ENCODE results near the gene C6orf132. TPM values are rescaled to one million over a fixed set of nuclear protein-coding genes. Genes with fewer than 3 reads are reported as not detected.

The C6orf132 gene
- total and polyA plus RNA-seq, 2 of the 4 experiments (the other 2 are of a cell fraction), result 0.72 to 1.7 TPM

DNA sequence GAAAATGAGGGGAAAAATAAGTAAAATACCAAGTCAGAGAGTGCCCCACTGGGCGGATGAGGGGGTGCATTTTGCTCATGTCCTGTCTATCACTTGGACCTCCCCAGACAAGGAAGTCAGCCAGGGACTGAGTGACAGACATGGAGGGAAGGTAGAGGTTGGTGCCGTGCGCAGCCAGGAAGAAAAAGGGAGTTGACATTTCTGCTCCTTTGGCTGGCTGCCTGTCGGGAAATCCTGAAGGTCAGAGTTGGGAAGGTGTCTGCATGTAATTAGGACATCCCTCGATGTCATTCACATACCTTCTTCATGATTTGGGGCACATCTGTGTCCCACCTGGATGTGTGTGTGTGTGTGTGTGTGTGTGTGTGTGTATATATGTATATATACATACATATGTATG, 39.7 kb upstream of the C6orf132 start:
- no CpG with 5 or more reads among the region's 5 CpGs for WGBS, 2 experiments (ENCODE audit: extremely low coverage in 2 of 2, insufficient read length in 1 of 2)
- Histone ChIP-seq H3K9me3 (ENCODE audit: control insufficient read depth, insufficient read depth, low read length) (no peaks in the 10 kb centered on the region), H4K8ac (ENCODE audit: low read depth in 2 of 2, low read length in 2 of 2) (no peak overlapping the region), H3K4me1 (ENCODE audit: control insufficient read depth, insufficient read depth, low read length) (peaks cover 4% of the 10 kb centered on the region; the same call in 1 of the 2 replicates), H3K36me3 (ENCODE audit: control insufficient read depth, insufficient read depth, low read length) (no peaks in the 10 kb centered on the region), H4K20me1 (ENCODE audit: insufficient read depth, low read length) (no peaks in the 10 kb centered on the region), H2AFZ (replicated peaks; ENCODE audit: low read length, poor library complexity) (peak overlapping the region; percentile 49), H3K9me1 (ENCODE audit: insufficient read depth, low read length) (no peaks in the 10 kb centered on the region), H3K14ac (replicated peaks; ENCODE audit: low read depth, low read length) (no peak overlapping the region), H3K18ac (ENCODE audit: low read depth, low read length) (no peak overlapping the region), H3K9ac (ENCODE audit: low read depth, low read length) (no peak overlapping the region), H3K23ac (ENCODE audit: low read depth, low read length) (no peak overlapping the region), H2BK120ac (ENCODE audit: low read depth, low read length) (no peak overlapping the region), H2BK5ac (ENCODE audit: low read depth, low read length, poor library complexity, severe bottlenecking) (no peak overlapping the region), H2BK15ac (ENCODE audit: low read depth, low read length) (no peak overlapping the region), H3K4me3 (ENCODE audit: insufficient read depth, low read depth, low read length) (no peak overlapping the region), H4K91ac (ENCODE audit: insufficient read depth, low read depth, low read length) (no peak overlapping the region), H2AK5ac (ENCODE audit: low read depth, low read length) (no peak overlapping the region), H3K27me3 (ENCODE audit: control insufficient read depth, insufficient read depth, low read length) (no peaks in the 10 kb centered on the region; the same call in 1 of the 2 replicates), H2AK9ac (replicated peaks; ENCODE audit: low read depth, low read length, poor library complexity) (no peak overlapping the region), H3K27ac (ENCODE audit: insufficient read depth, low read length) (no peak overlapping the region), H3K4ac (ENCODE audit: low read depth, low read length) (no peak overlapping the region; the same call in 1 of the 2 replicates), H4K5ac (ENCODE audit: low read depth, low read length) (no peak overlapping the region), H3K56ac (ENCODE audit: extremely low read depth, insufficient read depth, low read length) (no peak overlapping the region), H3K4me2 (ENCODE audit: low read depth, low read length) (no peak overlapping the region), H3K79me1 (ENCODE audit: low read depth in 1 of 2, low read length in 2 of 2) (no peaks in the 10 kb centered on the region), H2BK20ac (ENCODE audit: low read depth, low read length) (no peak overlapping the region)
- in situ Hi-C loops (cut with MboI; ENCODE audit: low sequenced_read_pairs), result no loop called here
- DNase-seq (no peak), ATAC-seq (ENCODE audit: low read depth) (no peak)
- dilution Hi-C loops (cut with HindIII; ENCODE audit: low sequenced_read_pairs, unreplicated experiment), result no loop called here
- BruUV-seq (replicated peaks), result no TSS peak
- TF ChIP-seq CEBPB (IDR thresholded peaks at IDR 0.05; ENCODE audit: low read depth, low read length), result no peak
- no peak for TF ChIP-seq RAD21 (IDR thresholded peaks at IDR 0.05; ENCODE audit: low read length)
- no peak for TF ChIP-seq RFX5 (IDR thresholded peaks at IDR 0.05; ENCODE audit: low read depth, low read length)
- no peak for TF ChIP-seq RCOR1 (IDR thresholded peaks at IDR 0.05; ENCODE audit: insufficient replicate concordance, low read length)
- TF ChIP-seq ELK1 (IDR thresholded peaks at IDR 0.05; ENCODE audit: borderline replicate concordance, low read depth, low read length), result no peak
- no peak for TF ChIP-seq MAFK (IDR thresholded peaks at IDR 0.05; ENCODE audit: low read depth, low read length)
- TF ChIP-seq MXI1 (IDR thresholded peaks at IDR 0.05; ENCODE audit: borderline replicate concordance, low read depth, low read length), result no peak
- no peak for TF ChIP-seq USF2 (IDR thresholded peaks at IDR 0.05; ENCODE audit: low read depth, low read length)
- TF ChIP-seq BHLHE40 (IDR thresholded peaks at IDR 0.05; ENCODE audit: low read depth, low read length), result no peak
- TF ChIP-seq, protein P1, sequence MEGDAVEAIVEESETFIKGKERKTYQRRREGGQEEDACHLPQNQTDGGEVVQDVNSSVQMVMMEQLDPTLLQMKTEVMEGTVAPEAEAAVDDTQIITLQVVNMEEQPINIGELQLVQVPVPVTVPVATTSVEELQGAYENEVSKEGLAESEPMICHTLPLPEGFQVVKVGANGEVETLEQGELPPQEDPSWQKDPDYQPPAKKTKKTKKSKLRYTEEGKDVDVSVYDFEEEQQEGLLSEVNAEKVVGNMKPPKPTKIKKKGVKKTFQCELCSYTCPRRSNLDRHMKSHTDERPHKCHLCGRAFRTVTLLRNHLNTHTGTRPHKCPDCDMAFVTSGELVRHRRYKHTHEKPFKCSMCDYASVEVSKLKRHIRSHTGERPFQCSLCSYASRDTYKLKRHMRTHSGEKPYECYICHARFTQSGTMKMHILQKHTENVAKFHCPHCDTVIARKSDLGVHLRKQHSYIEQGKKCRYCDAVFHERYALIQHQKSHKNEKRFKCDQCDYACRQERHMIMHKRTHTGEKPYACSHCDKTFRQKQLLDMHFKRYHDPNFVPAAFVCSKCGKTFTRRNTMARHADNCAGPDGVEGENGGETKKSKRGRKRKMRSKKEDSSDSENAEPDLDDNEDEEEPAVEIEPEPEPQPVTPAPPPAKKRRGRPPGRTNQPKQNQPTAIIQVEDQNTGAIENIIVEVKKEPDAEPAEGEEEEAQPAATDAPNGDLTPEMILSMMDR (conservative IDR thresholded peaks at IDR 0.05; ENCODE audit: low read depth, low read length), result no peak
- no peak for TF ChIP-seq FOS (IDR thresholded peaks at IDR 0.05; ENCODE audit: low read depth, low read length)
- no peak for TF ChIP-seq CHD1 (IDR thresholded peaks at IDR 0.05; ENCODE audit: low read depth, low read length)
- ChIA-PET POLR2A (ENCODE audit: unreplicated experiment) (no interaction called here), CTCF (no interaction called here)
- intact Hi-C loops (cut with micrococcal nuclease), result no loop called here

All from IMR-90 (cell line).